Right lobe of liver (tissue), 6 donors: ENCODE results near the gene HOXB4. TPM values are rescaled to one million over a fixed set of nuclear protein-coding genes. Genes with fewer than 3 reads are reported as not detected.

Experiments used
- ATAC-seq, 4 donors: fragments of 200-7000 bp; cut with Tn5 transposase; one replicate each; pipeline ENCODE4 v1.9.1; 2020; ENCODE audit warnings: mild to moderate bottlenecking in 4 of 4, moderate library complexity in 4 of 4
- DNase-seq, 3 donors: peaks; one replicate each; pipeline ENCODE4 v3.0.0-alpha.2; 2020
- H3K27ac ChIP-seq, 3 donors: fragments of 200-600 bp; one replicate each; pipeline ENCODE4 v1.8.0; 2022
- H3K27me3 ChIP-seq, 2 donors: fragments of 200-600 bp; one replicate each; pipeline ENCODE4 v1.8.0; 2022
- H3K36me3 ChIP-seq, 4 donors: fragments of 200-600 bp; sonication (generic) in 1 of 4; one replicate each; pipeline versions ENCODE4 v1.5.1 to v1.8.0; 2017 to 2022; ENCODE audit warnings: control low read depth in 1 of 4
- H3K4me1 ChIP-seq, 4 donors: fragments of 200-600 bp; sonication (generic) in 1 of 4; one replicate each; pipeline versions ENCODE4 v1.5.1 to v1.8.0; 2017 to 2022; ENCODE audit warnings: control low read depth in 1 of 4
- H3K4me3 ChIP-seq, 3 donors: fragments of 200-600 bp; one replicate each; pipeline ENCODE4 v1.8.0; 2022
- H3K9me3 ChIP-seq, 4 donors: fragments of 200-600 bp; sonication (generic) in 1 of 4; one replicate each; pipeline versions ENCODE4 v1.5.1 to v1.8.0; 2017 to 2022; ENCODE audit warnings: control low read depth in 1 of 4
- POLR2A ChIP-seq: fragments of 450-650 bp; IDR thresholded peaks from one replicate; pipeline ENCODE4 v1.6.1; 2017; ENCODE audit warnings: antibody characterized with exemption, mild to moderate bottlenecking
- WGBS: methylation state at CpG from one replicate; pipeline ENCODE4 v1.1.6; 2018; ENCODE audit warnings: low coverage, low lambda C conversion rate; ENCODE audit not compliant: insufficient coverage; ENCODE audit errors: missing lambda C conversion rate; 5-methylcytosine and 5-hydroxymethylcytosine counted together
- intact Hi-C, 2 donors: fragments of 100-400 bp; cut with DNase I; formaldehyde crosslinking; loops; one replicate each; pipeline versions ENCODE4 v1.11.2 to v1.14.1; 2022
- total RNA-seq, 6 experiments: library from RNA; depleted of rRNA in 2 of 6; stranded (reverse); fragments of >200 nt in 2 of 6; fragmentation: NEBNext Ultra II Directional in 3 of 6; extraction: Animal tissue kit (Norgen Biotek cat#: 25700) in 3 of 6; gene quantifications; one replicate each; pipeline versions ENCODE4 v1.1.0 to v1.2.4, GENCODE V29; 2016 to 2023
- TF ChIP-seq, protein P1 (sequence below), 4 donors: fragments of 200-600 bp in 3 of 4; fragments of 450-650 bp in 1 of 4; IDR thresholded peaks; one replicate each; pipeline versions ENCODE4 v1.5.1 to v1.8.0; 2016 to 2022; ENCODE audit warnings: antibody characterized with exemption in 4 of 4, mild to moderate bottlenecking in 2 of 4
- donor health status: DM: no; HTN: yes; CAD: no.
- donor health status: DM: no; HTN: no; CAD: no.
- donor health status: DM: no; HTN: no; CAD: no.
- donor health status: DM: no; HTN: yes; CAD: no.
- donor health status: DM: no; HTN: yes; CAD: no.

The HOXB4 gene
- total RNA-seq, 6 experiments from 2014 or later = 0.31 to 1.1 (median 0.68) TPM

DNA sequence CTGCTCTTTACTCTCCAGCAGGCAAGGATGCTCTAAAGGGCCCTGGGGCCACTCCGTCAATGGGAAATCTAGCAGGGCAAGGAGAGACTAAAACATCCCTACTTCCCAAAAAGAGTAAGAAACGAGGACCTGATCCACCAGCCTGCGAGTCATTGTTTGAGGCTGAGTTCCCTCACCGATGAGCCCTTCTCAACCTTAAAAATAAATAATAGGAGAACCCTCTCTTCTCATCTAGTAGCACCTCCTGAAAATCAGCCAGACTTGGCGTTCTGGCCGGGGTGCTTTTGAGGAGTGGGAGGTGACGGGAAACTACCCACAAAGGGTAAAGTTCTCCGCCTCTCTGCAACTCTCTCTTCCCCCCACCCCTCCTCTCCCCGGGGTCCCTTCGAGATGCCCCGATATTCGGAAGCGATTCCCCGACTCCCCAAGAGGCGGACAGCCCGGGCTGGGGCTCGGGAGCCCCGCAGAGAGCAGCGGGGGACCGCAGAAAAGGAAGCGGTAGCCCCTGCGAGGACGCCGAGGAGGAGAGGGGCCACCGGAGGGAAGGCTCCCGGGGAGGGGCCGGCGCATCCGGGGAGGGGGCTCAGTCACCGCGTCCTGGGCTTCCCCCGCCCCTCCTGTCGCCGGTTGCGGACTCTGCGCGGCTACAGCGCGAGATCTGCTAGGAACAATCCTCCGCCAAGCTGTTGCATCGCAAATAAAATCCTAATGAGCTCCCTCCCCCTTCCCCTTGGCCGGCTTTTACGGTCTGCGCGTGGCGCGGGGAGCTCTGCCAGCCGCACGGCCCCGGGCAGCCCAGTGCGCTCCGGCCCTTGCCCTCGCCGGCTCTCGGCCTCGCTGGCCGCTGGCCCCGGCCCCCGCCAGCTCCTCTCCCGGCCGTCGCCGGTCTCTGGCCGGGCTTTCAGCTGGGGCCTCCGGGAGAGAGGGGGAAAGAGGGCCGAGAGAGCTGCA lies 46.7 kb upstream of the HOXB4 start:
- H3K9me3 ChIP-seq = no peaks in the 10 kb centered on the region
- intact Hi-C loops = no loop called here
- H3K4me3 ChIP-seq = peak overlapping the region in 1 of 3 donors; percentile 9
- peaks cover 34 to 73% of the 10 kb centered on the region in 2 donors for H3K27me3 ChIP-seq
- TF ChIP-seq, protein P1, sequence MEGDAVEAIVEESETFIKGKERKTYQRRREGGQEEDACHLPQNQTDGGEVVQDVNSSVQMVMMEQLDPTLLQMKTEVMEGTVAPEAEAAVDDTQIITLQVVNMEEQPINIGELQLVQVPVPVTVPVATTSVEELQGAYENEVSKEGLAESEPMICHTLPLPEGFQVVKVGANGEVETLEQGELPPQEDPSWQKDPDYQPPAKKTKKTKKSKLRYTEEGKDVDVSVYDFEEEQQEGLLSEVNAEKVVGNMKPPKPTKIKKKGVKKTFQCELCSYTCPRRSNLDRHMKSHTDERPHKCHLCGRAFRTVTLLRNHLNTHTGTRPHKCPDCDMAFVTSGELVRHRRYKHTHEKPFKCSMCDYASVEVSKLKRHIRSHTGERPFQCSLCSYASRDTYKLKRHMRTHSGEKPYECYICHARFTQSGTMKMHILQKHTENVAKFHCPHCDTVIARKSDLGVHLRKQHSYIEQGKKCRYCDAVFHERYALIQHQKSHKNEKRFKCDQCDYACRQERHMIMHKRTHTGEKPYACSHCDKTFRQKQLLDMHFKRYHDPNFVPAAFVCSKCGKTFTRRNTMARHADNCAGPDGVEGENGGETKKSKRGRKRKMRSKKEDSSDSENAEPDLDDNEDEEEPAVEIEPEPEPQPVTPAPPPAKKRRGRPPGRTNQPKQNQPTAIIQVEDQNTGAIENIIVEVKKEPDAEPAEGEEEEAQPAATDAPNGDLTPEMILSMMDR (IDR thresholded peaks at IDR 0.05) = no peak
- no peak for TF ChIP-seq POLR2A
- 3% methylated on average over 17 of the region's 66 CpGs for WGBS
- peaks cover 0 to 17% (median 2%) of the 10 kb centered on the region in 4 donors for H3K4me1 ChIP-seq
- no peaks in the 10 kb centered on the region for H3K36me3 ChIP-seq
- DNase-seq = no peak
- ATAC-seq = peak; percentile 28 to 58 (median 40)
- H3K27ac ChIP-seq = no peak overlapping the region

- Histone ChIP-seq H3K4me1 (peaks cover 0 to 17% (median 2%) of the 10 kb centered on the region in 4 donors), H3K9me3 (no peaks in the 10 kb centered on the region), H3K4me3 (no peak overlapping the region), H3K36me3 (no peaks in the 10 kb centered on the region), H3K27ac (no peak overlapping the region), H3K27me3 (peaks cover 29 to 71% of the 10 kb centered on the region in 2 donors)
- no peak for ATAC-seq
- intact Hi-C loops = no loop called here
- TF ChIP-seq, protein P1 (IDR thresholded peaks at IDR 0.05) = no peak
- no peak for TF ChIP-seq POLR2A
- DNase-seq = no peak
- WGBS = 19% methylated on average over 5 of the region's 5 CpGs
Measured at GRCh38 chr17:48624118-48624517, 46.0 kb upstream of the HOXB4 start.

DNA sequence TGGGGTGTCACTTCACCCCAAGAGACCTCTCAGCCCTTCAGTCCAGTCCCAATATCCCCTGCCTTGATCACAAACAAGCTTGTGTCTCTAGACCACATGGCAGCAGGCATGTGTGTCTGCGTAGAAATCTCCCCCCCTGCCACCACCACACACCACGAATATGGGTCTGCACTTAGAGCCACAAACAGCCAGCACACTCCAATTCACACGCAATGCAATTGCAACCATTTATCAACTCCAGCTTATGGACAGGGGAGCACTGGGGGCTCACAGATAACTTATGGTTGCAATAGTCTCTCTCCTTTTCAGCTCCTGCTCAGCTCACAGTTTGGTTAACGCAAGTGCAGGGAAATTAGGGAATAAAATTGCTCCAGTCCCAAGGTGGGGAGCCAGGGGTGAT lies 45.4 kb upstream of the HOXB4 start:
- no peak for TF ChIP-seq POLR2A
- TF ChIP-seq, protein P1 (IDR thresholded peaks at IDR 0.05) = no peak
- H3K36me3 ChIP-seq = no peaks in the 10 kb centered on the region
- peaks cover 29 to 69% of the 10 kb centered on the region in 2 donors for H3K27me3 ChIP-seq
- no peak overlapping the region for H3K27ac ChIP-seq
- no peak for ATAC-seq
- H3K9me3 ChIP-seq = no peaks in the 10 kb centered on the region
- no peak overlapping the region for H3K4me3 ChIP-seq
- H3K4me1 ChIP-seq = peaks cover 0 to 17% (median 2%) of the 10 kb centered on the region in 4 donors
- intact Hi-C loops = no loop called here
- WGBS = 18% methylated on average over 4 of the region's 4 CpGs
- DNase-seq = no peak

DNA sequence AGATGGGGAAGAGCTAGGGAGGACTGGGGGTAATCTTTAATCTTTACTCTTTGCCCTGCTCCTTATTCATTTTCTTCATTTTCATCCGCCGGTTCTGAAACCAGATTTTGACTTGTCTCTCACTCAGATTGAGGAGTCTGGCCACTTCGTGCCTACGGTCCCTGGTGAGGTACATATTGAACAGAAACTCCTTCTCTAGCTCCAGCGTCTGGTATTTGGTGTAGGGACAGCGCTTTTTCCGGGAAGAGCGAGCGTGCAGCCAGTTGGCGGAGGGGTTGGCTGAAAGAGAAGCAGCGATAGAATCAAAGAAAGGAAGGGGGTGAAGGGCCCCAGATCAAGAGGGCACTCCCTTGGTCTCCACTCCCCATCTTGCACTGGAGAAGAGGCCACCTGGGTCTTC lies 44.7 kb upstream of the HOXB4 start:
- DNase-seq = no peak
- WGBS = 9% methylated on average over 11 of the region's 11 CpGs
- no peak overlapping the region for H3K4me3 ChIP-seq
- TF ChIP-seq POLR2A = no peak
- TF ChIP-seq, protein P1 (IDR thresholded peaks at IDR 0.05) = no peak
- H3K9me3 ChIP-seq = no peaks in the 10 kb centered on the region
- no peaks in the 10 kb centered on the region for H3K36me3 ChIP-seq
- H3K27ac ChIP-seq = no peak overlapping the region
- H3K27me3 ChIP-seq = peaks cover 29 to 71% of the 10 kb centered on the region in 2 donors
- ATAC-seq = no peak
- intact Hi-C loops = no loop called here
- H3K4me1 ChIP-seq = peaks cover 0 to 17% (median 2%) of the 10 kb centered on the region in 4 donors
